Measurements from ENCODE around the gene BACH2. TPM values are rescaled to one million over a fixed set of nuclear protein-coding genes. Genes with fewer than 3 reads are reported as not detected.

BACH2 gene
- total and polyA plus RNA-seq, 9 of the 15 experiments (the other 6 are each of a cell fraction or from before 2014, with no cell fraction given): 0.06 to 3.1 (median 0.59) TPM

DNA sequence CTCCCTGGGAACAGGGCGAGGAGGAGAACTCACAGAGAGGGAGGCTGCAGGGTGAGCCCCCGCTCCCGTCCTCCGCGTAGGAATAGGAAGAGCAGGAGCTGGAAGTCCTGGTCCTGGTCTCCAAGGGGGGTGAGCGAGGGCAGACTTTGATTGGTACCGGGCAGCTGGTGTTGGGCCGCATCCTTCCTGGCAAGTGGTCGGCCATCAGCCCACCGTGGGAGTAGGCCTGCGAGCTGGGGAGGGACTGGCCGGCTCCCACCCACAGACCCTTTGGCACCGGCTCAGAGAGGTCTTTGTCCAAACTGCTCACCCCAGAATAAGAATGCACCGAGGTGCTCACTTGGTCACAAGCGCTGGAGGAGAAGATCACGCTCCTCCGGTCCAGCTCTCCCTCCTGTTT, 346.2 kb downstream of the BACH2 start (continued):
- TF ChIP-seq, protein P1, sequence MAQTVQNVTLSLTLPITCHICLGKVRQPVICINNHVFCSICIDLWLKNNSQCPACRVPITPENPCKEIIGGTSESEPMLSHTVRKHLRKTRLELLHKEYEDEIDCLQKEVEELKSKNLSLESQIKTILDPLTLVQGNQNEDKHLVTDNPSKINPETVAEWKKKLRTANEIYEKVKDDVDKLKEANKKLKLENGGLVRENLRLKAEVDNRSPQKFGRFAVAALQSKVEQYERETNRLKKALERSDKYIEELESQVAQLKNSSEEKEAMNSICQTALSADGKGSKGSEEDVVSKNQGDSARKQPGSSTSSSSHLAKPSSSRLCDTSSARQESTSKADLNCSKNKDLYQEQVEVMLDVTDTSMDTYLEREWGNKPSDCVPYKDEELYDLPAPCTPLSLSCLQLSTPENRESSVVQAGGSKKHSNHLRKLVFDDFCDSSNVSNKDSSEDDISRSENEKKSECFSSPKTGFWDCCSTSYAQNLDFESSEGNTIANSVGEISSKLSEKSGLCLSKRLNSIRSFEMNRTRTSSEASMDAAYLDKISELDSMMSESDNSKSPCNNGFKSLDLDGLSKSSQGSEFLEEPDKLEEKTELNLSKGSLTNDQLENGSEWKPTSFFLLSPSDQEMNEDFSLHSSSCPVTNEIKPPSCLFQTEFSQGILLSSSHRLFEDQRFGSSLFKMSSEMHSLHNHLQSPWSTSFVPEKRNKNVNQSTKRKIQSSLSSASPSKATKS (CRISPR knock-in tag; IDR thresholded peaks at IDR 0.05): no peak
- no peak for TF ChIP-seq POLR2H (tag; IDR thresholded peaks at IDR 0.05; ENCODE audit: low read depth)
- no peak for TF ChIP-seq MAFF (IDR thresholded peaks at IDR 0.05; ENCODE audit: low read length)
- TF ChIP-seq, protein P2, sequence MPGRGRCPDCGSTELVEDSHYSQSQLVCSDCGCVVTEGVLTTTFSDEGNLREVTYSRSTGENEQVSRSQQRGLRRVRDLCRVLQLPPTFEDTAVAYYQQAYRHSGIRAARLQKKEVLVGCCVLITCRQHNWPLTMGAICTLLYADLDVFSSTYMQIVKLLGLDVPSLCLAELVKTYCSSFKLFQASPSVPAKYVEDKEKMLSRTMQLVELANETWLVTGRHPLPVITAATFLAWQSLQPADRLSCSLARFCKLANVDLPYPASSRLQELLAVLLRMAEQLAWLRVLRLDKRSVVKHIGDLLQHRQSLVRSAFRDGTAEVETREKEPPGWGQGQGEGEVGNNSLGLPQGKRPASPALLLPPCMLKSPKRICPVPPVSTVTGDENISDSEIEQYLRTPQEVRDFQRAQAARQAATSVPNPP (IDR thresholded peaks at IDR 0.05; ENCODE audit: borderline replicate concordance, insufficient read depth, insufficient read length): no peak
- no peak for TF ChIP-seq ZEB2 (IDR thresholded peaks at IDR 0.05)
- no peak for TF ChIP-seq POLR2G (IDR thresholded peaks at IDR 0.05; ENCODE audit: low read depth, low read length)

DNA sequence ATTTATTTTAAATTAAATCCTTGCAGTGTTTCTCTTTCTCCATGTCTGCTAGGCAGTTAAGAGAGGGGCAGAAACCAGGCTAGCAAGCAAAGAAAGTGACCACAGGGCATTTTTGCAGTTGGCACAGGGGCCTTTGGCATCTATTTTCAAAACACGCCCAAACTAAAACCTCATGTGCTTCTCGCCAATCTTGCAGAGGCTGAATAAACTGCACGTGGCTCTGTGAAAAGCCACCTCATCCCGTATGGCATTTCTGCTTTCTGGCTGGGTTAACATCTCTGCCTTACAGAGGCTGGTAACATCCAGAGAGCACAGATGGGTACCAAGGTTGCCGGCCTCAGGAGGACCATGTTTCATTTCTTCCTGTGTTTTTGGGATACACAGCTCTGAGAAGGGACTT, 347.8 kb downstream of the BACH2 start:
- in situ Hi-C loops (cut with MboI): no loop called here
- no peak overlapping the region for H3K4me2 ChIP-seq (ENCODE audit: insufficient read depth, low read length)
- DNase-seq (ENCODE audit: extremely low read depth in 1 of 4, low spot score in 3 of 4) (no peak), FAIRE-seq (no peak), ATAC-seq (no peak)
- ChIA-PET CTCF (ENCODE audit: low intra/inter-chr PET ratio) (no interaction called here), POLR2A (interaction anchor here (1.0 kb wide), 1 partner anchor 10 kb away, joined by 3 read pairs; no protein-coding TSS in a partner anchor)
- no peaks in the 10 kb centered on the region for H3K9me1 ChIP-seq (ENCODE audit: control insufficient read depth, insufficient read depth, low read length)
- H3K79me2 ChIP-seq (ENCODE audit: control insufficient read depth, insufficient read depth, low read length): no peaks in the 10 kb centered on the region
- no peak overlapping the region for H2AFZ ChIP-seq (ENCODE audit: low read depth, low read length)
- BruUV-seq (replicated peaks): no TSS peak
- no peak overlapping the region for H3K9ac ChIP-seq (ENCODE audit: insufficient read depth in 1 of 2, low read depth in 2 of 2, low read length in 2 of 2)
- H3K4me3 ChIP-seq: no peak overlapping the region
- H3K4me1 ChIP-seq (replicated peaks in 1 of 2; ENCODE audit: control insufficient read depth in 2 of 2, insufficient read depth in 2 of 2, low read length in 2 of 2): peaks cover 0 to 3% of the 10 kb centered on the region in 2 experiments; a peak in 1 of 5 replicates
- no peak overlapping the region for H3K27ac ChIP-seq (ENCODE audit: extremely low read depth, low read depth, low read length)
- 10% methylated on average over 5 of the region's 5 CpGs for WGBS (ENCODE audit: insufficient coverage, low coverage, missing lambda C conversion rate)
- intact Hi-C loops (cut with micrococcal nuclease): loop anchor here (10.0 kb wide), 1 partner anchor 236 kb away; no protein-coding TSS in a partner anchor
- no peaks in the 10 kb centered on the region; the same call in 1 of the 2 replicates for H3K9me3 ChIP-seq (replicated peaks; ENCODE audit: control insufficient read depth, insufficient read depth, low read depth, low read length)
- peaks cover 3 to 20% of the 10 kb centered on the region in 2 experiments; a peak in 3 of 5 replicates for H3K27me3 ChIP-seq (ENCODE audit: control insufficient read depth in 2 of 2, insufficient read depth in 2 of 2, low read length in 2 of 2)
- H4K20me1 ChIP-seq (replicated peaks; ENCODE audit: control insufficient read depth, insufficient read depth, low read length): no peaks in the 10 kb centered on the region
- H3K36me3 ChIP-seq (ENCODE audit: control insufficient read depth, insufficient read depth, low read length): no peaks in the 10 kb centered on the region
- TF ChIP-seq, protein P3, sequence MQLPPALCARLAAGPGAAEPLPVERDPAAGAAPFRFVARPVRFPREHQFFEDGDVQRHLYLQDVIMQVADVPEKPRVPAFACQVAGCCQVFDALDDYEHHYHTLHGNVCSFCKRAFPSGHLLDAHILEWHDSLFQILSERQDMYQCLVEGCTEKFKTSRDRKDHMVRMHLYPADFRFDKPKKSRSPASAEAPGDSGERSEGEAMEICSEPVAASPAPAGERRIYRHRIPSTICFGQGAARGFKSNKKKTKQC (CRISPR knock-in tag; IDR thresholded peaks at IDR 0.05): no peak
- no peak for TF ChIP-seq IFI16 (CRISPR knock-in tag; IDR thresholded peaks at IDR 0.05)
- no peak for TF ChIP-seq THRAP3 (IDR thresholded peaks at IDR 0.05; ENCODE audit: borderline replicate concordance)
- TF ChIP-seq KLF10 (CRISPR knock-in tag; IDR thresholded peaks at IDR 0.05): no peak
- no peak for TF ChIP-seq ARHGAP35 (IDR thresholded peaks at IDR 0.05; ENCODE audit: partially characterized antibody)
- TF ChIP-seq, protein P4, sequence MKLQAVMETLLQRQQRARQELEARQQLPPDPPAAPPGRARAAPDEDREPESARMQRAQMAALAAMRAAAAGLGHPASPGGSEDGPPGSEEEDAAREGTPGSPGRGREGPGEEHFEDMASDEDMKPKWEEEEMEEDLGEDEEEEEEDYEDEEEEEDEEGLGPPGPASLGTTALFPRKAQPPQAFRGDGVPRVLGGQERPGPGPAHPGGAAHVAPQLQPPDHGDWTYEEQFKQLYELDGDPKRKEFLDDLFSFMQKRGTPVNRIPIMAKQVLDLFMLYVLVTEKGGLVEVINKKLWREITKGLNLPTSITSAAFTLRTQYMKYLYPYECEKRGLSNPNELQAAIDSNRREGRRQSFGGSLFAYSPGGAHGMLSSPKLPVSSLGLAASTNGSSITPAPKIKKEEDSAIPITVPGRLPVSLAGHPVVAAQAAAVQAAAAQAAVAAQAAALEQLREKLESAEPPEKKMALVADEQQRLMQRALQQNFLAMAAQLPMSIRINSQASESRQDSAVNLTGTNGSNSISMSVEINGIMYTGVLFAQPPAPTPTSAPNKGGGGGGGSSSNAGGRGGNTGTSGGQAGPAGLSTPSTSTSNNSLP (IDR thresholded peaks at IDR 0.05; ENCODE audit: borderline replicate concordance, low read depth, low read length): no peak
- TF ChIP-seq EWSR1 (IDR thresholded peaks at IDR 0.05; ENCODE audit: borderline replicate concordance, low read depth, partially characterized antibody): no peak
- TF ChIP-seq, protein P5, sequence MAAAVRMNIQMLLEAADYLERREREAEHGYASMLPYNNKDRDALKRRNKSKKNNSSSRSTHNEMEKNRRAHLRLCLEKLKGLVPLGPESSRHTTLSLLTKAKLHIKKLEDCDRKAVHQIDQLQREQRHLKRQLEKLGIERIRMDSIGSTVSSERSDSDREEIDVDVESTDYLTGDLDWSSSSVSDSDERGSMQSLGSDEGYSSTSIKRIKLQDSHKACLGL (CRISPR knock-in tag; IDR thresholded peaks at IDR 0.05; ENCODE audit: borderline replicate concordance, poor library complexity, severe bottlenecking): no peak
- TF ChIP-seq MCM3 (IDR thresholded peaks at IDR 0.05): no peak
- no peak for TF ChIP-seq ZNF316 (IDR thresholded peaks at IDR 0.05)

Measured in K562 (cell line).